ENCODE data around the gene JMJD8.

GRCh38 chr16:681746-682427 lies 2.2 kb downstream of the JMJD8 start:
- TF ChIP-seq, protein P1, sequence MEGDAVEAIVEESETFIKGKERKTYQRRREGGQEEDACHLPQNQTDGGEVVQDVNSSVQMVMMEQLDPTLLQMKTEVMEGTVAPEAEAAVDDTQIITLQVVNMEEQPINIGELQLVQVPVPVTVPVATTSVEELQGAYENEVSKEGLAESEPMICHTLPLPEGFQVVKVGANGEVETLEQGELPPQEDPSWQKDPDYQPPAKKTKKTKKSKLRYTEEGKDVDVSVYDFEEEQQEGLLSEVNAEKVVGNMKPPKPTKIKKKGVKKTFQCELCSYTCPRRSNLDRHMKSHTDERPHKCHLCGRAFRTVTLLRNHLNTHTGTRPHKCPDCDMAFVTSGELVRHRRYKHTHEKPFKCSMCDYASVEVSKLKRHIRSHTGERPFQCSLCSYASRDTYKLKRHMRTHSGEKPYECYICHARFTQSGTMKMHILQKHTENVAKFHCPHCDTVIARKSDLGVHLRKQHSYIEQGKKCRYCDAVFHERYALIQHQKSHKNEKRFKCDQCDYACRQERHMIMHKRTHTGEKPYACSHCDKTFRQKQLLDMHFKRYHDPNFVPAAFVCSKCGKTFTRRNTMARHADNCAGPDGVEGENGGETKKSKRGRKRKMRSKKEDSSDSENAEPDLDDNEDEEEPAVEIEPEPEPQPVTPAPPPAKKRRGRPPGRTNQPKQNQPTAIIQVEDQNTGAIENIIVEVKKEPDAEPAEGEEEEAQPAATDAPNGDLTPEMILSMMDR (IDR thresholded peaks at IDR 0.05): no peak
- TF ChIP-seq POLR2A (IDR thresholded peaks at IDR 0.05): no peak

All from thyroid gland (tissue), 4 donors.